ENCODE measurements around the gene GPR3. TPM values are rescaled to one million over a fixed set of nuclear protein-coding genes. Genes with fewer than 3 reads are reported as not detected.

GPR3 gene
- total and polyA plus RNA-seq, 2 of the 13 experiments (the other 11 are each of a cell fraction or from before 2014, with no cell fraction given) = 1.00 to 2.6 TPM

DNA sequence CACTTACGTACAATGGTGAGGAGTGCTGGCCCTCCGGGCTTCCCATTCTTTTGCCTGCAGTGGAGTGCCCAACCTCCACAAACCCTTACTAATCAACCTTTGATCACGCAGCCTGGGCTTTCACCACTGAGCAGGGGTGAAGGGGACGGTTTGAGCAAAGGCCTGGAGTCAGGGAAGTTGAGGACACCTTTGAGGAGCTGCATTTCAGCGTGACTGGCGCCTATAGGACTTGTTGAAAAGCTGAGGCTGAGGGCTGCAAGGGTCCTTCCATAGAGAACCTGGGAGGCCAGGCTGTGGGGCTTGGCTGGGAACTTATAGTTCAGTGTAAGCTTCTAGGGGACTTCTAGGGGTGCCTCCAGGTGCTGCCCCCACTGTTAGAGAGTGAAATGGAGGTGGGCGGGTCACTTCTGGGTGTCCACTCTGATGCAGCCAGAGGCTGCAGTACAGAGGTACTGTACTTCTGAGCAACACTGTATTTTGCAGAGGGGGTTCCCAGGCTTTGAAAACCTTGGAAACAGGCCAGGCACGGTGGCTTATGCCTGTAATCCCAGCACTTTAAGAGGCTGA, 40.8 kb upstream of the GPR3 start (continued):
- TF ChIP-seq, protein P1, sequence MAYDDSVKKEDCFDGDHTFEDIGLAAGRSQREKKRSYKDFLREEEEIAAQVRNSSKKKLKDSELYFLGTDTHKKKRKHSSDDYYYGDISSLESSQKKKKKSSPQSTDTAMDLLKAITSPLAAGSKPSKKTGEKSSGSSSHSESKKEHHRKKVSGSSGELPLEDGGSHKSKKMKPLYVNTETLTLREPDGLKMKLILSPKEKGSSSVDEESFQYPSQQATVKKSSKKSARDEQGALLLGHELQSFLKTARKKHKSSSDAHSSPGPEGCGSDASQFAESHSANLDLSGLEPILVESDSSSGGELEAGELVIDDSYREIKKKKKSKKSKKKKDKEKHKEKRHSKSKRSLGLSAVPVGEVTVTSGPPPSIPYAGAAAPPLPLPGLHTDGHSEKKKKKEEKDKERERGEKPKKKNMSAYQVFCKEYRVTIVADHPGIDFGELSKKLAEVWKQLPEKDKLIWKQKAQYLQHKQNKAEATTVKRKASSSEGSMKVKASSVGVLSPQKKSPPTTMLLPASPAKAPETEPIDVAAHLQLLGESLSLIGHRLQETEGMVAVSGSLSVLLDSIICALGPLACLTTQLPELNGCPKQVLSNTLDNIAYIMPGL (CRISPR knock-in tag; IDR thresholded peaks at IDR 0.05; ENCODE audit: borderline replicate concordance in 1 of 2, low read depth in 1 of 2) = no peak
- TF ChIP-seq, protein P2, sequence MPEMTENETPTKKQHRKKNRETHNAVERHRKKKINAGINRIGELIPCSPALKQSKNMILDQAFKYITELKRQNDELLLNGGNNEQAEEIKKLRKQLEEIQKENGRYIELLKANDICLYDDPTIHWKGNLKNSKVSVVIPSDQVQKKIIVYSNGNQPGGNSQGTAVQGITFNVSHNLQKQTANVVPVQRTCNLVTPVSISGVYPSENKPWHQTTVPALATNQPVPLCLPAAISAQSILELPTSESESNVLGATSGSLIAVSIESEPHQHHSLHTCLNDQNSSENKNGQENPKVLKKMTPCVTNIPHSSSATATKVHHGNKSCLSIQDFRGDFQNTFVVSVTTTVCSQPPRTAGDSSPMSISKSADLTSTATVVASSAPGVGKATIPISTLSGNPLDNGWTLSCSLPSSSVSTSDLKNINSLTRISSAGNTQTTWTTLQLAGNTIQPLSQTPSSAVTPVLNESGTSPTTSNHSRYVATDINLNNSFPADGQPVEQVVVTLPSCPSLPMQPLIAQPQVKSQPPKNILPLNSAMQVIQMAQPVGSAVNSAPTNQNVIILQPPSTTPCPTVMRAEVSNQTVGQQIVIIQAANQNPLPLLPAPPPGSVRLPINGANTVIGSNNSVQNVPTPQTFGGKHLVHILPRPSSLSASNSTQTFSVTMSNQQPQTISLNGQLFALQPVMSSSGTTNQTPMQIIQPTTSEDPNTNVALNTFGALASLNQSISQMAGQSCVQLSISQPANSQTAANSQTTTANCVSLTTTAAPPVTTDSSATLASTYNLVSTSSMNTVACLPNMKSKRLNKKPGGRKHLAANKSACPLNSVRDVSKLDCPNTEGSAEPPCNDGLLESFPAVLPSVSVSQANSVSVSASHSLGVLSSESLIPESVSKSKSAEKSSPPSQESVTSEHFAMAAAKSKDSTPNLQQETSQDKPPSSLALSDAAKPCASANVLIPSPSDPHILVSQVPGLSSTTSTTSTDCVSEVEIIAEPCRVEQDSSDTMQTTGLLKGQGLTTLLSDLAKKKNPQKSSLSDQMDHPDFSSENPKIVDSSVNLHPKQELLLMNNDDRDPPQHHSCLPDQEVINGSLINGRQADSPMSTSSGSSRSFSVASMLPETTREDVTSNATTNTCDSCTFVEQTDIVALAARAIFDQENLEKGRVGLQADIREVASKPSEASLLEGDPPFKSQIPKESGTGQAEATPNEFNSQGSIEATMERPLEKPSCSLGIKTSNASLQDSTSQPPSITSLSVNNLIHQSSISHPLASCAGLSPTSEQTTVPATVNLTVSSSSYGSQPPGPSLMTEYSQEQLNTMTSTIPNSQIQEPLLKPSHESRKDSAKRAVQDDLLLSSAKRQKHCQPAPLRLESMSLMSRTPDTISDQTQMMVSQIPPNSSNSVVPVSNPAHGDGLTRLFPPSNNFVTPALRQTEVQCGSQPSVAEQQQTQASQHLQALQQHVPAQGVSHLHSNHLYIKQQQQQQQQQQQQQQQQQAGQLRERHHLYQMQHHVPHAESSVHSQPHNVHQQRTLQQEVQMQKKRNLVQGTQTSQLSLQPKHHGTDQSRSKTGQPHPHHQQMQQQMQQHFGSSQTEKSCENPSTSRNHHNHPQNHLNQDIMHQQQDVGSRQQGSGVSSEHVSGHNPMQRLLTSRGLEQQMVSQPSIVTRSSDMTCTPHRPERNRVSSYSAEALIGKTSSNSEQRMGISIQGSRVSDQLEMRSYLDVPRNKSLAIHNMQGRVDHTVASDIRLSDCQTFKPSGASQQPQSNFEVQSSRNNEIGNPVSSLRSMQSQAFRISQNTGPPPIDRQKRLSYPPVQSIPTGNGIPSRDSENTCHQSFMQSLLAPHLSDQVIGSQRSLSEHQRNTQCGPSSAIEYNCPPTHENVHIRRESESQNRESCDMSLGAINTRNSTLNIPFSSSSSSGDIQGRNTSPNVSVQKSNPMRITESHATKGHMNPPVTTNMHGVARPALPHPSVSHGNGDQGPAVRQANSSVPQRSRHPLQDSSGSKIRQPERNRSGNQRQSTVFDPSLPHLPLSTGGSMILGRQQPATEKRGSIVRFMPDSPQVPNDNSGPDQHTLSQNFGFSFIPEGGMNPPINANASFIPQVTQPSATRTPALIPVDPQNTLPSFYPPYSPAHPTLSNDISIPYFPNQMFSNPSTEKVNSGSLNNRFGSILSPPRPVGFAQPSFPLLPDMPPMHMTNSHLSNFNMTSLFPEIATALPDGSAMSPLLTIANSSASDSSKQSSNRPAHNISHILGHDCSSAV (CRISPR knock-in tag; IDR thresholded peaks at IDR 0.05; ENCODE audit: borderline replicate concordance) = no peak
- TF ChIP-seq, protein P3, sequence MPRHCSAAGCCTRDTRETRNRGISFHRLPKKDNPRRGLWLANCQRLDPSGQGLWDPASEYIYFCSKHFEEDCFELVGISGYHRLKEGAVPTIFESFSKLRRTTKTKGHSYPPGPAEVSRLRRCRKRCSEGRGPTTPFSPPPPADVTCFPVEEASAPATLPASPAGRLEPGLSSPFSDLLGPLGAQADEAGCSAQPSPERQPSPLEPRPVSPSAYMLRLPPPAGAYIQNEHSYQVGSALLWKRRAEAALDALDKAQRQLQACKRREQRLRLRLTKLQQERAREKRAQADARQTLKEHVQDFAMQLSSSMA (CRISPR knock-in tag; IDR thresholded peaks at IDR 0.05) = no peak
- TF ChIP-seq NR2F1 (CRISPR knock-in tag; IDR thresholded peaks at IDR 0.05) (no peak), HMG20B (CRISPR knock-in tag; conservative IDR thresholded peaks at IDR 0.05) (no peak), RBM22 (optimal IDR thresholded peaks at IDR 0.05; ENCODE audit: low read length) (no peak), RELA (CRISPR knock-in tag; IDR thresholded peaks at IDR 0.05) (no peak), ATRX (CRISPR knock-in tag; IDR thresholded peaks at IDR 0.05; ENCODE audit: borderline replicate concordance) (no peak), TARDBP (CRISPR knock-in tag; IDR thresholded peaks at IDR 0.05) (no peak), WIZ (CRISPR knock-in tag; IDR thresholded peaks at IDR 0.05) (no peak), FOSL1 (CRISPR knock-in tag; IDR thresholded peaks at IDR 0.05; ENCODE audit: borderline replicate concordance) (no peak), CHD2 (IDR thresholded peaks at IDR 0.05; ENCODE audit: low read depth, low read length) (no peak), RCOR2 (CRISPR knock-in tag; IDR thresholded peaks at IDR 0.05) (no peak), SIN3A (IDR thresholded peaks at IDR 0.05; ENCODE audit: borderline replicate concordance, low read depth, low read length) (no peak)
- TF ChIP-seq, protein P4, sequence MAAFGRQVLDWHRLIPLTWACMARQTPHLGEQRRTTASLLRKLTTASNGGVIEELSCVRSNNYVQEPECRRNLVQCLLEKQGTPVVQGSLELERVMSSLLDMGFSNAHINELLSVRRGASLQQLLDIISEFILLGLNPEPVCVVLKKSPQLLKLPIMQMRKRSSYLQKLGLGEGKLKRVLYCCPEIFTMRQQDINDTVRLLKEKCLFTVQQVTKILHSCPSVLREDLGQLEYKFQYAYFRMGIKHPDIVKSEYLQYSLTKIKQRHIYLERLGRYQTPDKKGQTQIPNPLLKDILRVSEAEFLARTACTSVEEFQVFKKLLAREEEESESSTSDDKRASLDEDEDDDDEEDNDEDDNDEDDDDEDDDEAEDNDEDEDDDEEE (CRISPR knock-in tag; IDR thresholded peaks at IDR 0.05) = no peak
